A549 (cell line): ENCODE measurements around the gene KCNG1. TPM values are rescaled to one million over a fixed set of nuclear protein-coding genes. Genes with fewer than 3 reads are reported as not detected.
A peak's percentile ranks its signal among the peaks of the same experiment; 100 is the strongest.

Source experiments
- ATAC-seq, 2 experiments: fragments of 200-7000 bp in 1 of 2; fragments of >200 bp in 1 of 2; cut with Nextera tagmentation in 1 of 2; cut with Tn5 transposase in 1 of 2; 3 replicates each; pipeline versions ENCODE4 v1.8.0 to v1.9.1; 2018 to 2020; ENCODE audit warnings: mild to moderate bottlenecking in 1 of 2, moderate library complexity in 1 of 2
- CTCF ChIA-PET: fragments of 300-600 bp; sonication (Branson Sonifier 250); formaldehyde crosslinking; extraction: SDS; loops from one replicate; lab custom pipeline; 2021; ENCODE audit warnings: antibody characterized with exemption, inconsistent platforms; lab: Yijun Ruan, JAX
- POLR2A ChIA-PET: fragments of 350-600 bp; formaldehyde crosslinking; extraction: SDS; loops from one replicate; lab custom pipeline; 2021; ENCODE audit warnings: antibody characterized with exemption, inconsistent platforms; lab: Yijun Ruan, JAX
- DNase-seq, 2 experiments: peaks; one replicate each; pipeline versions ENCODE4 v3.0.0 to v3.0.0-alpha.2; 2011 to 2016; ENCODE audit warnings: low read depth in 1 of 2, low spot score in 1 of 2
- FAIRE-seq: peaks from 2 replicates; lab custom pipeline; 2011; peaks lifted over from hg19 to GRCh38; lab: Jason Lieb, UNC
- H3K27ac ChIP-seq, 2 experiments: fragments of >200 bp; sonication (Bioruptor Twin); formaldehyde crosslinking; 3 replicates each; pipeline ENCODE4 v1.5.1; 2016 to 2017
- H3K4me1 ChIP-seq: fragments of >200 bp; sonication (Bioruptor Twin); formaldehyde crosslinking; 3 replicates; pipeline ENCODE4 v1.6.1; 2016
- H3K4me2 ChIP-seq: fragments of >200 bp; sonication (Bioruptor Twin); formaldehyde crosslinking; 3 replicates; pipeline ENCODE4 v1.6.1; 2016
- H3K4me3 ChIP-seq: fragments of >200 bp; sonication (Bioruptor Twin); formaldehyde crosslinking; 3 replicates; pipeline ENCODE4 v1.5.1; 2016
- H3K9me3 ChIP-seq: fragments of >200 bp; sonication (Bioruptor Twin); formaldehyde crosslinking; 3 replicates; pipeline ENCODE4 v1.6.1; 2016
- CBX8 ChIP-seq: fragments of 200-600 bp; sonication (generic); IDR thresholded peaks from 2 replicates; pipeline ENCODE4 v1.6.1; 2016
- CHD2 ChIP-seq: fragments of 150-350 bp; IDR thresholded peaks from 2 replicates; pipeline ENCODE4 v1.6.1; 2014; ENCODE audit warnings: low read length; ENCODE audit not compliant: partially characterized antibody
- CHD4 ChIP-seq: fragments of 200-600 bp; sonication (generic); IDR thresholded peaks from 2 replicates; pipeline ENCODE4 v1.6.1; 2016; ENCODE audit warnings: antibody characterized with exemption, mild to moderate bottlenecking, borderline replicate concordance
- EHF ChIP-seq: fragments of 250-450 bp; sonication (Bioruptor Pico); IDR thresholded peaks from 2 replicates; pipeline ENCODE4 v1.5.0; 2020; ENCODE audit warnings: mild to moderate bottlenecking
- ESRRA ChIP-seq: fragments of 150-350 bp; IDR thresholded peaks from 2 replicates; pipeline ENCODE4 v1.6.1; 2014; ENCODE audit warnings: mild to moderate bottlenecking, low read length, borderline replicate concordance
- FOSB ChIP-seq: fragments of 250-450 bp; sonication (Bioruptor Pico); IDR thresholded peaks from 2 replicates; pipeline ENCODE4 v1.5.0; 2020; ENCODE audit warnings: mild to moderate bottlenecking, moderate library complexity
- FOXS1 ChIP-seq: fragments of 250-450 bp; sonication (Bioruptor Pico); IDR thresholded peaks from 2 replicates; pipeline ENCODE4 v1.5.0; 2020; ENCODE audit warnings: mild to moderate bottlenecking, moderate library complexity
- JUNB ChIP-seq: fragments of >200 bp; sonication (Bioruptor Twin); formaldehyde crosslinking; IDR thresholded peaks from 2 replicates; pipeline ENCODE4 v1.6.1; 2016
- PHF8 ChIP-seq: fragments of 200-600 bp; sonication (generic); IDR thresholded peaks from 2 replicates; pipeline ENCODE4 v1.6.1; 2016; ENCODE audit warnings: low read depth, mild to moderate bottlenecking, antibody characterized with exemption, moderate library complexity, borderline replicate concordance
- POLR2A ChIP-seq: IDR thresholded peaks from 2 replicates; pipeline ENCODE4 v1.6.1; 2012; ENCODE audit warnings: mild to moderate bottlenecking, low read length
- POLR2AphosphoS2 ChIP-seq: conservative IDR thresholded peaks from 2 replicates; pipeline ENCODE4 v1.6.1; 2012; ENCODE audit warnings: low read length, improper control_type of control experiment, inconsistent platforms
- RARB ChIP-seq: fragments of 250-450 bp; sonication (Bioruptor Pico); IDR thresholded peaks from 2 replicates; pipeline ENCODE4 v1.8.0; 2021; ENCODE audit warnings: mild to moderate bottlenecking, moderate library complexity
- RFX5 ChIP-seq: fragments of 450-650 bp; IDR thresholded peaks from 2 replicates; pipeline ENCODE4 v1.7.1; 2014; ENCODE audit warnings: antibody characterized with exemption, mild to moderate bottlenecking, moderate library complexity
- RNF2 ChIP-seq: fragments of 200-600 bp; sonication (generic); IDR thresholded peaks from 2 replicates; pipeline ENCODE4 v1.6.1; 2016; ENCODE audit warnings: low read depth, mild to moderate bottlenecking, antibody characterized with exemption, moderate library complexity, borderline replicate concordance
- SMC3 ChIP-seq: fragments of >200 bp; sonication (Bioruptor Twin); formaldehyde crosslinking; IDR thresholded peaks from 3 replicates; pipeline ENCODE4 v1.6.1; 2018; ENCODE audit warnings: inconsistent platforms
- SREBF2 ChIP-seq: fragments of 450-650 bp; IDR thresholded peaks from 2 replicates; pipeline ENCODE4 v1.6.1; 2014; ENCODE audit warnings: mild to moderate bottlenecking, moderate library complexity
- TP53 ChIP-seq: fragments of 250-450 bp; sonication (Bioruptor Pico); IDR thresholded peaks from 2 replicates; pipeline ENCODE4 v1.5.0; 2021; ENCODE audit warnings: mild to moderate bottlenecking, moderate library complexity
- ZNF302 ChIP-seq: fragments of 250-450 bp; sonication (Bioruptor Pico); IDR thresholded peaks from 2 replicates; pipeline ENCODE4 v1.9.0; 2021; ENCODE audit warnings: inconsistent platforms, mild to moderate bottlenecking, moderate library complexity
- ZSCAN20 ChIP-seq: fragments of 250-450 bp; sonication (Bioruptor Pico); IDR thresholded peaks from 2 replicates; pipeline ENCODE4 v1.8.0; 2022; ENCODE audit warnings: mild to moderate bottlenecking, moderate library complexity
- WGBS: methylation state at CpG from one replicate; pipeline ENCODE4 v1.1.6; 2017; ENCODE audit errors: missing lambda C conversion rate; 5-methylcytosine and 5-hydroxymethylcytosine counted together
- polyA plus RNA-seq, 4 experiments: library from polyadenylated mRNA; depleted of rRNA in 3 of 4; stranded (reverse); fragments of >200 nt; fragmentation: RNase III in 1 of 4; extraction: RNeasy Plus Mini Kit Qiagen cat#74134 plus additional on column Dnase treatment in 1 of 4; gene quantifications; 2 replicates in 3 of 4; 3 replicates in 1 of 4; pipeline ENCODE4 v1.2.3, GENCODE V29; 2011 to 2017
- TF ChIP-seq, protein P1 (sequence below): fragments of >200 bp; sonication (Bioruptor Twin); formaldehyde crosslinking; IDR thresholded peaks from 2 replicates; pipeline ENCODE4 v1.6.1; 2016
- TF ChIP-seq, protein P2 (sequence below): IDR thresholded peaks from 2 replicates; pipeline ENCODE4 v1.6.1; 2012; ENCODE audit warnings: low read depth, borderline replicate concordance
- TF ChIP-seq, protein P3 (sequence below): fragments of >200 bp; sonication (Bioruptor Twin); formaldehyde crosslinking; IDR thresholded peaks from 3 replicates; pipeline ENCODE4 v1.5.1; 2016

Gene KCNG1
- polyA plus RNA-seq, 2 of the 4 experiments (the other 2 are of a cell fraction) = 8.5 to 12.3 TPM

DNA sequence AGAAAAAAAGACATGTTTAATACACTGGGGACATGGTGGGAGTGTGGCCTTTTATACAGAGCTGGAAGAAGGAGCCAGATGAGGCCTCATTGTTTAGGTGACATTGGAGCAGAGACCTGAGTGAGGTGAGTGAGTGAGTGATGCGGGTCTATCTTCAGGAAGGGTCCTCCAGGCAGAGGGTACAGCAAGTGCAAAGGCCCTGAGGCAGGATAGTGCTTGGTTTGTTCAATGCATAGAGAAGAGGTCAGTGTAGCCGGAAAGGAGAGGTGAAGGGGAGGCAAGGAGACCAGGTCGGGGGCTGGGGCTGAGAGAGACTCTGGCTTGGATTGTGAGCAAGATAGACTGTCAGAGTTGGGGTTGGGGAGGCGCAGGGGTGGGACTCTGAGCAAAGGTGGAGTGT, 23.6 kb downstream of the KCNG1 start:
- DNase-seq = no peak
- POLR2A ChIA-PET = no interaction called here
- no peak for TF ChIP-seq PHF8
- TF ChIP-seq JUNB = no peak
- TF ChIP-seq RARB (CRISPR knock-in tag) = no peak
- no peak for TF ChIP-seq FOXS1 (CRISPR knock-in tag)
- TF ChIP-seq TP53 (CRISPR knock-in tag) = no peak
- TF ChIP-seq, protein P1, sequence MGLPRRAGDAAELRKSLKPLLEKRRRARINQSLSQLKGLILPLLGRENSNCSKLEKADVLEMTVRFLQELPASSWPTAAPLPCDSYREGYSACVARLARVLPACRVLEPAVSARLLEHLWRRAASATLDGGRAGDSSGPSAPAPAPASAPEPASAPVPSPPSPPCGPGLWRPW = no peak
- TF ChIP-seq POLR2A = no peak
- no peak for TF ChIP-seq ESRRA
- TF ChIP-seq POLR2AphosphoS2 = no peak
- no peak for TF ChIP-seq SMC3
- no peak for TF ChIP-seq CHD2
- TF ChIP-seq ZSCAN20 = no peak
- TF ChIP-seq, protein P2, sequence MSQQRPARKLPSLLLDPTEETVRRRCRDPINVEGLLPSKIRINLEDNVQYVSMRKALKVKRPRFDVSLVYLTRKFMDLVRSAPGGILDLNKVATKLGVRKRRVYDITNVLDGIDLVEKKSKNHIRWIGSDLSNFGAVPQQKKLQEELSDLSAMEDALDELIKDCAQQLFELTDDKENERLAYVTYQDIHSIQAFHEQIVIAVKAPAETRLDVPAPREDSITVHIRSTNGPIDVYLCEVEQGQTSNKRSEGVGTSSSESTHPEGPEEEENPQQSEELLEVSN = no peak
- no peak for TF ChIP-seq FOSB
- no peak for TF ChIP-seq ZNF302 (CRISPR knock-in tag)
- no peak for TF ChIP-seq SREBF2
- TF ChIP-seq RNF2 = no peak
- TF ChIP-seq, protein P3, sequence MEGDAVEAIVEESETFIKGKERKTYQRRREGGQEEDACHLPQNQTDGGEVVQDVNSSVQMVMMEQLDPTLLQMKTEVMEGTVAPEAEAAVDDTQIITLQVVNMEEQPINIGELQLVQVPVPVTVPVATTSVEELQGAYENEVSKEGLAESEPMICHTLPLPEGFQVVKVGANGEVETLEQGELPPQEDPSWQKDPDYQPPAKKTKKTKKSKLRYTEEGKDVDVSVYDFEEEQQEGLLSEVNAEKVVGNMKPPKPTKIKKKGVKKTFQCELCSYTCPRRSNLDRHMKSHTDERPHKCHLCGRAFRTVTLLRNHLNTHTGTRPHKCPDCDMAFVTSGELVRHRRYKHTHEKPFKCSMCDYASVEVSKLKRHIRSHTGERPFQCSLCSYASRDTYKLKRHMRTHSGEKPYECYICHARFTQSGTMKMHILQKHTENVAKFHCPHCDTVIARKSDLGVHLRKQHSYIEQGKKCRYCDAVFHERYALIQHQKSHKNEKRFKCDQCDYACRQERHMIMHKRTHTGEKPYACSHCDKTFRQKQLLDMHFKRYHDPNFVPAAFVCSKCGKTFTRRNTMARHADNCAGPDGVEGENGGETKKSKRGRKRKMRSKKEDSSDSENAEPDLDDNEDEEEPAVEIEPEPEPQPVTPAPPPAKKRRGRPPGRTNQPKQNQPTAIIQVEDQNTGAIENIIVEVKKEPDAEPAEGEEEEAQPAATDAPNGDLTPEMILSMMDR = no peak
- TF ChIP-seq, all 56 proteins: peak for 0
- Histone ChIP-seq H3K4me3 (no peak overlapping the region), H3K4me2 (no peak overlapping the region), H3K9me3 (no peaks in the 10 kb centered on the region), H3K27ac (no peak overlapping the region), H3K4me1 (peaks cover 13% of the 10 kb centered on the region)
- WGBS = 65% methylated on average over 4 of the region's 4 CpGs
- CTCF ChIA-PET = interaction anchor here (0.5 to 20.8 kb wide), 6 partner anchors 9 to 625 kb away, joined by 3 to 565 read pairs (median 4); no protein-coding TSS in a partner anchor
- no peak for ATAC-seq
- FAIRE-seq = no peak

DNA sequence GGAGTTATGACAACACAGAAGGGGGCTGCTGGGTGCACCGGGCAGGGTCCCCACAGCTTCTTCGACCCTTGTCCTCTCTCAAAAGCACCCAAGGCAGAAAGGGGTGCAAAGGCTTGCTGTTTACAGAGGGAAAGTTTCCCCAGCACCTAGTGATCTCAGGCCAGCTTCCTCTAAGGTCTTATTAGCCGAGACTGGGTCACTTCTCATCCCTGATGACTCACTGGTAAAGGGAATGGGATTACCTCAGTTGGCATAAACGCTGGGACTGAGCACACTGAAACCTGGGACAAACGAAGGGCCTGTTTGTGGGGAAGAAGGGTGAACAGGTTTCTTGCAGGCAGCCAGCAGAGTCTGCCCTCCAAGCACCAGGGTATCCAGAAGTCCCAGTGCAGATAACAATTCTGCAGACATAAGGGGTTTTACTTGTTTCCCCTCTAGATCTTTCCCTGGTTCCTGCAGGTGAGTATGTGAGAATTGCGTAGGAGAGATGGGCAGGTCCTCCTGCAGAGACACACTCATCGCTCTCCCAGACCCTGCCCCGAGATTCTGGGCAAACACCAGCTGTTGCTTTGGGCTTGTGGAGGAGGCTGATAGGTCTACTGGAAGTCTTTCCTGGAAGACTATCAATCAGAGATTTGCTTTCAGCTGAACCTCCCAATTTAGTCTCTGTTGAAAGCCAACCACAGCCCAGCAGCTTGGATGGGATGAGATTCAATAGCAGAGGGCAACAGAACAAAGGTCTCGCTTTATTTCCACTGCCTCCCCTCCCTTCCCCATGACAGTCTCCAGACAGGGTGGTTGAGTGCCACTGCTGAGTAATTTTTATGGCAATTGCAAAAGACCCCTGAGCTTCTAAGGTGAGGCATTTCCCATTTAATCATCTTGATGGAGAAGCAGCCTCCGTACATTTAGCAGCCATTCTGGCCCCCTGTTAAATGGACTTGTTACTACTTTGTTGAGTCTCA, 25.7 kb downstream of the KCNG1 start:
- POLR2A ChIA-PET = no interaction called here
- H3K4me1 ChIP-seq = peaks cover 13% of the 10 kb centered on the region
- peak overlapping the region; percentile 15; the same call in 2 of the 3 replicates for H3K4me2 ChIP-seq
- CTCF ChIA-PET = interaction anchor here (0.7 to 20.8 kb wide), 14 partner anchors 9 to 627 kb away, joined by 3 to 565 read pairs (median 4); no protein-coding TSS in a partner anchor
- no peak overlapping the region for H3K4me3 ChIP-seq
- no peak for DNase-seq
- no peak for TF ChIP-seq CHD4
- no peak for TF ChIP-seq RFX5
- WGBS = 31% methylated on average over 9 of the region's 10 CpGs
- no peak for ATAC-seq
- no peaks in the 10 kb centered on the region for H3K9me3 ChIP-seq
- no peak for FAIRE-seq
- H3K27ac ChIP-seq = peak overlapping the region in 1 of 2 experiments; percentile 34; a peak in 2 of 6 replicates

DNA sequence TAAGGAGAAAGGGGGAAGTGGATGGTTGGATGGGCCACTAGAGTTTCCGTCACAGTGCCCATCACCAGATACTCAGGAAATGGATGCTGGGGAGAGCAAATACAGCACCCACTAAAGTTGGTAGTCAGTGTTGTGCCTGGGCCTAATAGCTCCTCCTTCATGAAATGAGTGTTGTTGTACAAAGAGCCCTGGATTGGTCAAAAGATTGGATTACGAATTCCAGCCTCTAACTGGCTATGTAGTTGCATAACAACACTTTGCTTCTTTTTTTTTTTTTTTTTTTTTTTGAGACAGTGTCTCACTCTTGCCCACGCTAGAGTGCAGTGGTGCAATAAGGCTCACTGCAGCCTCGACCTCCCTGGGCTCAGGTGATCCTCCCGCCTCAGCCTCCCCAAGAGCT, 27.4 kb downstream of the KCNG1 start:
- no peak for TF ChIP-seq CBX8
- no peak for TF ChIP-seq EHF
- TF ChIP-seq, all 56 proteins: peak for 0
- ATAC-seq = no peak
- CTCF ChIA-PET = interaction anchor here (0.6 to 20.8 kb wide), 7 partner anchors 8 to 736 kb away, joined by 3 to 565 read pairs (median 13); no protein-coding TSS in a partner anchor
- no peak for DNase-seq
- no peak overlapping the region for H3K27ac ChIP-seq
- H3K4me2 ChIP-seq = no peak overlapping the region
- POLR2A ChIA-PET = interaction anchor here (0.6 kb wide), 1 partner anchor 277 kb away, joined by 3 read pairs; no protein-coding TSS in a partner anchor
- 52% methylated on average over 5 of the region's 5 CpGs for WGBS
- H3K4me3 ChIP-seq = no peak overlapping the region
- FAIRE-seq = no peak
- H3K4me1 ChIP-seq = peaks cover 13% of the 10 kb centered on the region
- H3K9me3 ChIP-seq = no peaks in the 10 kb centered on the region
